Mucosa of gallbladder (tissue), 1 donor: Measurements from ENCODE around the gene PCSK1N. TPM values are rescaled to one million over a fixed set of nuclear protein-coding genes. Genes with fewer than 3 reads are reported as not detected.
"Not testable (repeated sequence)": the region's sequence is repeated elsewhere in the genome, so short reads cannot be mapped to it uniquely, and the experiment has no call there.

Experiments
- DNase-seq: peaks from one replicate; pipeline ENCODE4 v3.0.0-alpha.2; 2020; ENCODE audit warnings: low spot score
- total RNA-seq: library from RNA; stranded (reverse); gene quantifications from one replicate; pipeline ENCODE4 v1.2.1, GENCODE V29; 2021
- donor health status: DM: no; HTN: no; CAD: no.

PCSK1N gene
- total RNA-seq, 1 donor from 2014 or later: 21.3 TPM

GRCh38 chrX:48823053-48823452, 12.4 kb downstream of the PCSK1N start:
- DNase-seq: no peak

- not testable (repeated sequence) for DNase-seq
Observed at GRCh38 chrX:48819394-48819793, 16.0 kb downstream of the PCSK1N start.

GRCh38 chrX:48818866-48819265, 16.5 kb downstream of the PCSK1N start:
- DNase-seq: no peak

GRCh38 chrX:48818098-48818497, 17.3 kb downstream of the PCSK1N start:
- no peak for DNase-seq

GRCh38 chrX:48816014-48816810, 19.2 kb downstream of the PCSK1N start:
- no peak for DNase-seq

GRCh38 chrX:48815266-48815665, 20.1 kb downstream of the PCSK1N start:
- no peak for DNase-seq

- no peak for DNase-seq
Observed at GRCh38 chrX:48814722-48815121, 20.7 kb downstream of the PCSK1N start.

- DNase-seq: no peak
Observed at GRCh38 chrX:48813644-48814043, 21.8 kb downstream of the PCSK1N start.

GRCh38 chrX:48806081-48806480, 29.3 kb downstream of the PCSK1N start:
- DNase-seq: no peak

- no peak for DNase-seq
Observed at GRCh38 chrX:48802905-48803200, 32.6 kb downstream of the PCSK1N start.

- DNase-seq: peak; percentile 78
Observed at GRCh38 chrX:48802089-48802904, 33.1 kb downstream of the PCSK1N start.

- peak; percentile 97 for DNase-seq
Observed at GRCh38 chrX:48801280-48802088, 33.9 kb downstream of the PCSK1N start, which contains the start of gene HDAC6. Gene HDAC6 (plus strand): TSS chrX:48802067. CDS start chrX:48802693, 626 bp downstream.

GRCh38 chrX:48800574-48801279, 34.7 kb downstream of the PCSK1N start:
- no peak for DNase-seq

- DNase-seq: no peak
Observed at GRCh38 chrX:48798318-48798717, 37.1 kb downstream of the PCSK1N start.

- no peak for DNase-seq
Observed at GRCh38 chrX:48794911-48795515, 40.4 kb downstream of the PCSK1N start.

GRCh38 chrX:48794340-48794910, 41.0 kb downstream of the PCSK1N start:
- no peak for DNase-seq

- DNase-seq: no peak
Observed at GRCh38 chrX:48793935-48794334, 41.5 kb downstream of the PCSK1N start.

GRCh38 chrX:48792219-48792618, 43.2 kb downstream of the PCSK1N start:
- no peak for DNase-seq

GRCh38 chrX:48791063-48791820, 44.2 kb downstream of the PCSK1N start:
- no peak for DNase-seq

GRCh38 chrX:48790477-48790876, 44.9 kb downstream of the PCSK1N start:
- DNase-seq: no peak
